Coronary artery (tissue), 2 donors: Measurements from ENCODE around the gene GPD1.

Experiments used
- DNase-seq: peaks from one replicate; pipeline ENCODE4 v3.0.0-alpha.2; 2017; ENCODE audit warnings: low spot score
- H3K27ac ChIP-seq, 2 donors: fragments of 200-600 bp; sonication (generic); one replicate each; pipeline ENCODE4 v1.5.1; 2016 to 2019
- H3K4me3 ChIP-seq: fragments of 200-600 bp; sonication (generic); 2 replicates; pipeline ENCODE4 v1.5.1; 2016; ENCODE audit warnings: mild to moderate bottlenecking, moderate library complexity
- TF ChIP-seq, protein P1 (sequence below): fragments of 200-600 bp; sonication (generic); IDR thresholded peaks from one replicate; pipeline ENCODE4 v1.5.1; 2019; ENCODE audit warnings: antibody characterized with exemption

Gene GPD1

DNA sequence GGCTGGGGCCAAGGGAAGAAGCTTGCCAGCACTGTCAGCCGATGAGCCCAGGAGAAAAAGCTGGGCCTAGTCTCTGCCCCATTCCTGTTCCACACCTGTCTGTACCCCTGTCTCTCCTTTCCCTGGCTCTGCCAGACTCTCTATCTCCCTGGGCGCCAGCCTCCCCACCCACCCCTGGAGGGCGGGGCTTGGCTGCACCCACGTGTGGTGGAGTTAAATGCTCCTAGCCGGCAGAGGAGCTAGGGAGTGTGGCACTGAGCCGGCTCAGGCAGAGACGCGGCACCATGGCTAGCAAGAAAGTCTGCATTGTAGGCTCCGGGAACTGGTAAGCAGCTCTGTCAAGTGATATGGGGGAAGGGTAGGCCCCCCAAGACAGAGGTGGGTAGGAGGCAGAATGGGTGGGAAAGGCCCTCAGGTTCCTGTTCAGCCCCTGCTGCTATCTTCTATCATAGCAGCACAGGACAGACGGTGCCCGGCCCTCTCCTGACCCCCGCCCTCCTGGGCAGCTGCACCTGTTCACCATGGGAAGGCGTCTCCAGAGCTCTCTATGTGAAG is at the start of gene GPD1:
Gene GPD1, plus strand, starts transcription at position 242 of the 555 bp plus-strand sequence. Its CDS starts 43 bp downstream, at position 285.
- H3K4me3 ChIP-seq: peak within 1 kb of the TSS; percentile 22
- TF ChIP-seq, protein P1, sequence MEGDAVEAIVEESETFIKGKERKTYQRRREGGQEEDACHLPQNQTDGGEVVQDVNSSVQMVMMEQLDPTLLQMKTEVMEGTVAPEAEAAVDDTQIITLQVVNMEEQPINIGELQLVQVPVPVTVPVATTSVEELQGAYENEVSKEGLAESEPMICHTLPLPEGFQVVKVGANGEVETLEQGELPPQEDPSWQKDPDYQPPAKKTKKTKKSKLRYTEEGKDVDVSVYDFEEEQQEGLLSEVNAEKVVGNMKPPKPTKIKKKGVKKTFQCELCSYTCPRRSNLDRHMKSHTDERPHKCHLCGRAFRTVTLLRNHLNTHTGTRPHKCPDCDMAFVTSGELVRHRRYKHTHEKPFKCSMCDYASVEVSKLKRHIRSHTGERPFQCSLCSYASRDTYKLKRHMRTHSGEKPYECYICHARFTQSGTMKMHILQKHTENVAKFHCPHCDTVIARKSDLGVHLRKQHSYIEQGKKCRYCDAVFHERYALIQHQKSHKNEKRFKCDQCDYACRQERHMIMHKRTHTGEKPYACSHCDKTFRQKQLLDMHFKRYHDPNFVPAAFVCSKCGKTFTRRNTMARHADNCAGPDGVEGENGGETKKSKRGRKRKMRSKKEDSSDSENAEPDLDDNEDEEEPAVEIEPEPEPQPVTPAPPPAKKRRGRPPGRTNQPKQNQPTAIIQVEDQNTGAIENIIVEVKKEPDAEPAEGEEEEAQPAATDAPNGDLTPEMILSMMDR: no peak
- no peak for DNase-seq
- H3K27ac ChIP-seq: peak within 1 kb of the TSS in 1 of 2 donors; percentile 25

DNA sequence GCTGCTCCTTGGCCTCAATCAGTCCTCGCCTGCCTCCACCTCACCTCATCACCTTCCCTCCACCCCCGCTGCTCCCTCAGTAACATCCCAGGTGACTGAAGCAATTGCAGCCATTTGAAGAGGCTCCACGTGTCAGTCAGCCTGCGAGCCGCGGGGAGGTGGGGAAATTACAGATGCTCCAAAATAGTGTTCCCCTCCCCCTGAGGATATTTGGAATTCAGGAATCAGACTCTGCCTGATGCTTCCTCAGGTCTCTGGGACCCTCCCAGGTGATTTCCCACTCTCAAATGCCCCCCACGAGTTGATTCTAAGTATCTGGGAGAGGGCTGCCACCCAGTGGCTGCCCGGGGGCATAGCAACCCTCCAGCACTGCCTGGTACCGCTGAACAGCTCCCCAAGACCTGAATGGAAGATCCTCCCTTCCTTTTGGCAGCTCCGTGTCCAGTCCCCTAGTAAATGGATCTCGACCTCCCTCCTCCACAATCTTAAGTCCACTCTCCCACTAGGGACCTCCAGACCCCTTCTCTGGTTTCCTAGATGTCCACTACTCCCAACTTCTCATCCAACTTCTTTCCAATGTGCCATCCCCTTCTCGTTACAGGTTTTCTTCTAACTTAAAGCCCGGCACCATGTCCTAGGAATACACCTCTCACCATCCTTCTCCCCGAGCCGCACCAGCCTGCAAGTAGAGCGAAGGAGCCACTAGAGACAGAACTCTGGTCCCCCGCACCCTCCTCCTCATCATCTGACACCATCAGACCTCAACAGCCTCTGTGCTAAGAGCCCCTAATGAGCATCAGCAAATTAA is 47.8 kb upstream of the GPD1 start:
- no peak for DNase-seq
- Histone ChIP-seq H3K27ac (no peak overlapping the region), H3K4me3 (peak overlapping the region; percentile 84)
- TF ChIP-seq, protein P1: peak; percentile 83

DNA sequence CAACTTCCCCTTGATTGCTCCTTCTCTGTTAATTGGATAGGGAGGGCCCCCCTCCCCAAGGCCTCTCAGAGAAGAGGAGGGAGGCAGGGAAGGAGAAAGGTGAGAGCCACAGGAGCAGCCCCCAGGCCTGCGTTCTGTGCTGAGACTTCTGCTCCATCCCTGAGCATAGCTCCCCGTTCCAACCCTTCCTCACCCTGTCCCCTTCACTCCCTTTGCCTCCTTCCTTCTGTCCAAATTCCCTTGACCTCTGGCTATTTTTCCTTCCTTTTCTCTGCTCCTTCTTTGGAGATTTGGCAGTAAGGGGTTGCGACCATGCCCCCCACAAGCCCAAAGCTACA is 47.2 kb upstream of the GPD1 start:
- no peak for DNase-seq
- TF ChIP-seq, protein P1: no peak
- Histone ChIP-seq H3K4me3 (peak overlapping the region; percentile 84), H3K27ac (no peak overlapping the region)

DNA sequence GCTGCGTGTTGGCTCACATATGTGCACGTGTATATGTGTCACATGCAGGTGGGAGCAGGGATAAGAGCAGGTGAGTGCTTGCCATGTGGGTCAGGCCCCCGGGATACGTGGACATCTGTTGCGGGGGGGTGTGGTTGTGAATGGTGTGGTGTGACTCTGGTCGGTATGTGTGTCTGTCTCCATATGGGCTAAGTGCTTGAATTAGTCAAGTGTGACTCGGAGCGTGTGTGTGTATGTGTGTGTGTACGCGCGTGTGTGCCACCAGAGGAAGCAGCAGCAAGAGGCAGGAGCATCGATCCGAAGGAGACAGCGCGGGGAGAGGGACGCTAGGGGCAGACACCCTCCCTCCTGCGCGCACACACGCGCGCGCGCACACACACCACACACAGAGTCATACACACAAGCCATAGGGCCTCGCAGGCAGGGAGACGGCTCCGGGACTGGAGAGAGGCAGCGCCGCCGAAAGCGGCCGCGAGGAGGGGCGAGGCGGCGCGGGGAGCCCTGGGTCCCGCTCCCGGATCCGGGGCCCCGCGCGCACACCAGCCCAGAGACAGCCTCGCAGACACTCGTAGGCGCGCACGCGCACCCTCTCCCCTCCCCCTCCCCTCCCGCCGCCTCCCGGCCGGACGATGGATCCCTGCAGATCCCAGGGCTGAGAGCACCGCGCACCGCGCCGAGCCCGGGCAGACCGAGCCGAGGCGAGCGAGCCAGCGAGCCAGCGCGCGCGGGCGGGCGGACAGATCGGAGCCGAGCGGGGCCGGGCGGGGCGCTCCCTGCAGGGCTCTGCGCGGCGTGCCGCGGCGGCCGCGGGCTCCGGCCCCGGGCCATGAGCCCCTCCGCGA is 46.6 kb upstream of the GPD1 start, which contains the start of gene ASIC1:
Gene ASIC1, plus strand, starts transcription at position 597 of the 842 bp plus-strand sequence. CDS start 1,171 bp downstream, outside the sequence.
- TF ChIP-seq, protein P1: no peak
- no peak for DNase-seq
- Histone ChIP-seq H3K4me3 (peak within 1 kb of the TSS; percentile 84), H3K27ac (peak within 1 kb of the TSS; percentile 28 to 63)

DNA sequence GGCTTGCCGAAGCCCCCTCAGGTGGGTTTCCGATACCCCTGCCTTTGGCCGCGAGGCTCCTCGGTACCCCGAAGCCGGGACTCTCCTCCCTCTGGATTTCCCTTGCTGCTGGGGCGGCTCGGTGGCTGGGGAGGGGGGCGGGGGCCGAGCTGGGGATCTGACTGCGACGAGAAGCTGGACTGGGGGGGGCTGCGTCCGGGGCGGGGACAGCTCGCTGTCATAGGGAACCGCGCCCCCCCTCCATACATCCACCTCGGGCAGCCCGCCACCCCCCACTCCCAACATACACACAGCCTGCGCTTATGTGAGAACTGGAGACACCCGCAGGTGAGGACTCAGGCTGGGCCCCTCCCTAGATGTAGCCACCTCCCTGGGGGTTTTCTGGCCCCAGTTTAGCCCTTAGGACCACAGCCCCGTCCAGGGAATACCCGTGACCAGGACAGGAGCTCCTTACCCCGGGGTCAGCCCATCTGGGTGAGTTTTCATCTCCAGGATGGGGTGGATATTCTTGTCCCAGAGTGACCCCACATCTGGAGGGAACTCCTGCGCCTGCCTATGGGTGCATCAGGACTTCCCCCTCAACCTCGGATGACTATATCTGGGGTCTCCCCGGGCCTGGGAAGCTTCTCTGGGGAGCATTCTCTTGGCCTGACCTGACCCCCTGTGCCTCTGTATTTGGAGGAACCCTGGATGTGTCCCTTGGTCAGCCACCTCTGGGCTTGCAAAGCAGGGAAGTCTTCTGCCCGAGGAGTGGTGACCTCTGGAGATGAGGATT is 45.7 kb upstream of the GPD1 start:
- no peak for DNase-seq
- peak overlapping the region in 1 of 2 donors; percentile 63 for H3K27ac ChIP-seq
- TF ChIP-seq, protein P1: no peak
- peak overlapping the region; percentile 84 for H3K4me3 ChIP-seq

DNA sequence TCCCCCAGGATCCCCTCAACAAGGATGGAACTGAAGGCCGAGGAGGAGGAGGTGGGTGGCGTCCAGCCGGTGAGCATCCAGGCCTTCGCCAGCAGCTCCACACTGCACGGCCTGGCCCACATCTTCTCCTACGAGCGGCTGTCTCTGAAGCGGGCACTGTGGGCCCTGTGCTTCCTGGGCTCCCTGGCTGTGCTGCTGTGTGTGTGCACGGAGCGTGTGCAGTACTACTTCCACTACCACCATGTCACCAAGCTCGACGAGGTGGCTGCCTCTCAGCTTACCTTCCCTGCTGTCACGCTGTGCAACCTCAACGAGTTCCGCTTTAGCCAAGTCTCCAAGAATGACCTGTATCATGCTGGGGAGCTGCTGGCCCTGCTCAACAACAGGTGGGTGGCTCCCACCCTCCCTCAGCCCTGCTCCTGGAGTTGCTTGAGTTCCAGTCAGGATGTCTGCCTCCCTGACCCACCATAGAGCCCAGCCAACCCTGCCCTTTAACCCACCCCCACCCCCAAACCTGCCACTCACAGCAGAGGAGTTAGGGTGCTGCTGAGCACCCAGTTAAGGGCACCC is 45.0 kb upstream of the GPD1 start:
- no peak for DNase-seq
- Histone ChIP-seq H3K27ac (no peak overlapping the region), H3K4me3 (no peak overlapping the region)
- TF ChIP-seq, protein P1: no peak
